HL-60/S4 (cell line): Measurements from ENCODE around the gene COL6A5.
"Not testable (repeated sequence)": the region's sequence is repeated elsewhere in the genome, so short reads cannot be mapped to it uniquely, and the experiment has no call there.

Experiments used
- in situ Hi-C: fragments of 300-500 bp; cut with MboI; formaldehyde crosslinking; loops from 2 replicates; pipeline ENCODE4 v1.14.3; 2022; ENCODE audit warnings: low sequenced_read_pairs

Gene COL6A5

DNA sequence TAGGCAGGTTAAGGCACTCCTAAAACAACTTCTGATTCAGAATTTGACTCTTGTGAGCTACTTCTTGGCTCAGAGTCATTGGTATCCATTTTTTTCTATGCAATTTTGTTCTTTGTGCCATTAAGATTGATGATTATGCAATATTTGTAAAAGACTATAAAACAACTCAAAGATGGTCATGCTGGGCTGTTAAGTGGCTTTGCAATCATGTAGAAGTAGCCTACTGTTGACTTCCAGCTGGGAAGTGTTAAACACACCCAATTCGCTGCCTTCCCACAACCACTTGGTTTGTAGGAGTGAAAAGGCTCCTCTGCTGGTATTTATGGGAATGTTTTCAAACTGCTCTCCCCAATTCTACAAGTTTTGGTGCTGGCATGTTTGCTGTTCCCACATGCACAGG, 96.8 kb downstream of the COL6A5 start:
- in situ Hi-C loops: no loop called here

- in situ Hi-C loops: not testable (repeated sequence)
Observed at GRCh38 chr3:130446840-130447239, 101.4 kb downstream of the COL6A5 start.

DNA sequence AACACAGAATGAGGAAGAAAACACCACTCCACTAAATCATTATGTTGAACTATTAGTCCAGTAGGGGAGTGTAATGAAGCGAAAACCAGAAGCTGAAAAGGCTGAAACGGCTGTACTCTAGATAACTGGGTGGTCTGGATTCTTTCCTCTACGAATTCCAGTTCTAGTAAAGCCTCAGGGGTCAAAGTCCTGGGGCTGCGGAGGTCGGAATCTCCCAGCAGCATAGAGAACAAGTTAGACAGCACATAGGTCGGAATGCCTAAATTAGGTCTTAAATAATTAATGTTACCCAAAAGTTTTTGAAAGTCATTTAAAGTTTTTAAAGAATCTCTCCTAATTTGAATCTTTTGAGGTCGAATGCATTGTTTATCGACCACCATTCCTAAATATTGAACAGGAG, 102.7 kb downstream of the COL6A5 start:
- in situ Hi-C loops: not testable (repeated sequence)

DNA sequence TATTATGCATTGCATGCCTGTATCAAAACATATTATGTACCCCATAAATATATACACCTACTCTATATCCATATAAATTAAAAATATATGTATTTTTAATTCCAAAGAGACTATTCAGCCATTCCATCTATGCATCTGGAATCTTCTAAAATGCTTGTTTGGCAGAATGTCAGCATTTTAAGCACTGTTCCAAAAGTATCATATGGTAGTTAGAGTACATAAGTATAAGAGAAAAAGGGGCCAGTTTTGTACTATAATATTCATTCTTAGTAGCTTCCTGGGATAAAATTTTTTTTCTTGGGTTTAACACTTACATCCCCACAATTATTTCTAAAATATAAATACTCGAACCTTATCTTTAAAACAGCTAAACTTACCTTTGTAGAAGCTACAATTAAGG, 111.1 kb downstream of the COL6A5 start:
- in situ Hi-C loops: no loop called here

- in situ Hi-C loops: no loop called here
Observed at GRCh38 chr3:130457671-130458070, 112.2 kb downstream of the COL6A5 start.

GRCh38 chr3:130459944-130460343, 114.5 kb downstream of the COL6A5 start:
- in situ Hi-C loops: no loop called here

GRCh38 chr3:130462089-130462488, 116.6 kb downstream of the COL6A5 start:
- in situ Hi-C loops: no loop called here

DNA sequence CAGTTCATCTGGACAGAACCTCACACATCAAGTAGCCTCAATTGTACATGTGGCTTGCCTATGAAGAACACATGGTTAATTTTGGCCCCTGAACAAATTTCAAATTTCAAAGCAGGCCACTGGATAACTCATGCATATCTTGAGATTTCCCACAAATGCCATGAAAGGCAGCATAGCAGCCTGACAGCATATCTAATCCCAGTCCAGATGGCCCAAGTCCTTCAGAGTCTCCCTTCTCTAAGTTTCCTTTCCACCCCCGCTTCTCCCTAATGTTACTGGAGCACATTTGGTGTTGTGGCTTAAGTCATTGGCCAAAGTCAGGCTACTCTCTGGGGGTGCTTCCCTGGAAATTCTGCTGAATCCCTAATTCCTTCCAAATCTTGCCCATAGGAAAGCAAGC, 117.7 kb downstream of the COL6A5 start:
- in situ Hi-C loops: no loop called here

DNA sequence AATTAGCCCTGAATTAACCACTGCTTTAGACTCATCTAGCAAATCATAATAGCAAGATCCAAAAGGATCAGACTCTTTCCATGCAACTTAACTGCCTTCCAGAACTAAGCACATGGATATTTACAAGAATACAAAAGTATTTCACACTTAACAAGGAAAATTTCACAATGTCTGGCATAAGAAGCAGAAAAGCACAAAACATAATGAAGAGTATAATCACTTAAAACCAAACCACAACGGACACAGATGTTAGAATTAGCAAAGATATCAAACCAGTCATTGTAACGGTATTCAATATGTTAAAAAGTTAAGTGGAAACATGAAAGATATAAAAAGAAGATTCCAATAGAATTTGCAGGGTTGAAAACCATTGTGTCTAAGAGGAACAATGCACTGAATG, 120.0 kb downstream of the COL6A5 start:
- in situ Hi-C loops: no loop called here

- in situ Hi-C loops: no loop called here
Observed at GRCh38 chr3:130468311-130468710, 122.8 kb downstream of the COL6A5 start.

DNA sequence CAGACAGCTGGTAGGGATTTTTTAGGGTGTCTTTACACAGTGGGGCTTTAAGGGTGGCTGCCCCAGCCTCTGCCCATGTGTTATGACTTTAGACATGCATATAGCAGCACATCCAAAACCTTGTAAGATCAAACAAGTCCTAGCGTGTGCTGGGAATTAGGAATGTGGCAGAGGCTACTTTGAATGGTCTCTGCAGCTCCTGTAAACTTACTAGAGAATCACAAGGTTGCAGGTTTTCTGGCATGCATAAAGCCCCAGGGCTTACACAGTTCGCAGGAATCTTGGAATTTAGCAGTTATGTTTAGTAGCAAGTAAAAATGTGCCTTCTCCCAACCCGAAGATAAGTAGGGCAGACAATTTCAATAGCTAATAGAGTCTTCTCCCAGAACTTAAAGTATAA, 124.7 kb downstream of the COL6A5 start:
- in situ Hi-C loops: no loop called here

DNA sequence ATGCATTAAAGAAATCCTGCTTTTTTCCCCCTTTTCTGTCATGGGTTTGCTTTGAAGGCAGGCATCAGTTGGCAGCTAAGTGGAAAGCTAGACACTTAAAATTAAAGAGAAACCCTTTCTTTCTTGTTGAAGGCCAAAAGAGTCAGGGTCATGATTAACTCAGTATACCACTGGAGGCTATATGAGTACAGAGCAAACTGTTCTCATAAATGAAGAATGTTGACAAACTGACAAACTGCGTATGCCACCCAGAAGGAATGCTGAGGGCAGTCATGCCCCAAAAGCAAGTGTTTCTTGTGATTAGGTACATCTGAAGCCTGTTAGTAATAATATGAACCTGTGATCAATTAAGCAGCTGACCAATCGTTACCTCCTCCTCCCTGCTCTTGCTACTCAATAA, 127.9 kb downstream of the COL6A5 start:
- in situ Hi-C loops: no loop called here

- in situ Hi-C loops: no loop called here
Observed at GRCh38 chr3:130480736-130481135, 135.3 kb downstream of the COL6A5 start.

DNA sequence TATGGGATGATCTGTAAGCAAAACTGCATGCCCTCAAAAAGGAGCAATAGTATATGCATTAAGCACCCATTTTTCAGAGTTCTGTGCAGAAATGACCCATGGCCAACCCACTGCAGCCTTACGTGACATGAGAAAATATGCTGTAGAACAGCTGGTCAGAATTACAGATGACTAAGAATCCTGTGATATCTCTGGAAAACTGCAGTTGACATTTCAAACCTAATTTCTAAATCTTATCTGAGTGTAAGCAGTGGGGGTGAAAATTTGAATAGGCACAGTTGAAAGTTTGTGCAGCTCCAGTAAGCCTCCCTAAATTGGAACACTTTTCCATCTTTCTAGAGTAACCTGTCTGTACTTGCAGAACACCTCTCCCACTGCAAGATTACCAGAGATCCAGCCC, 142.8 kb downstream of the COL6A5 start:
- in situ Hi-C loops: no loop called here

GRCh38 chr3:130488769-130489450, 143.4 kb downstream of the COL6A5 start:
- in situ Hi-C loops: no loop called here

- in situ Hi-C loops: no loop called here
Observed at GRCh38 chr3:130490241-130490640, 144.8 kb downstream of the COL6A5 start.

- in situ Hi-C loops: no loop called here
Observed at GRCh38 chr3:130491431-130491830, 146.0 kb downstream of the COL6A5 start.

- in situ Hi-C loops: no loop called here
Observed at GRCh38 chr3:130504701-130505100, 159.2 kb downstream of the COL6A5 start.

DNA sequence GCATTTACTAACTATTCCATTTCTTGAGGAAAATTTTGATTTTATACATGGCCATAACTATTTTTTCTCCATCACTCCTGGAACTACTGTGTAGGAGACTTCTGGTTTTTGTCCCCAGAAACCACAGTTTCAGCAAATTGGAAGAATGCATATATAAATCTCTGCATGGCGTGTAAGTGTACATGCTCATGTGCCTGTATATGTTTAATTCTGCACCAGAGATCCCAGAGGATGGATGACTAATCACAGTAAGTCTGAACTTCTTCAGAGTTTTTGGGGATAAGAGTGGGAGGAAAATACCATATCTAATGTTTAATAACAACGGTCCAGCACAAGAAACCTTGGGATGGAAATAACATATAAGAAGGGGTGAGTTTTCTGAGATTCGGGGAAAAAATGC, 160.6 kb downstream of the COL6A5 start:
- in situ Hi-C loops: no loop called here

DNA sequence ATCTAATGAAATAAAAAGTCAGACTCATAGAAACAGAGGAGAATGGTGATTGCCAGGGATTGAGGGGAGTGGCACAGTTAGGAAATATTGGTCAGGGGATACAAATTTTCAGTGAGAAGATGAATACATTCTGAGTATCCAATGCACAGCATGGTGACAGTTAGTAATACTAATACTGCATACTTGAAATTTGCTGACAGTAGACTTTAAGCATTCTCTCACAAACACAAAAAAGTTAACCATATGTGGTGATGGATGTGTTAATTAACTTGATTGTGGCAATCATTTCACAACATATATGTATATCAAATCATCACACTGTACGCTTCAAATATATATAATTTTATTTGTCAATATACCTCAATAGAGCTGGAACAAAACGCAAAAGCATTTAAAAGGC, 162.3 kb downstream of the COL6A5 start:
- in situ Hi-C loops: no loop called here

DNA sequence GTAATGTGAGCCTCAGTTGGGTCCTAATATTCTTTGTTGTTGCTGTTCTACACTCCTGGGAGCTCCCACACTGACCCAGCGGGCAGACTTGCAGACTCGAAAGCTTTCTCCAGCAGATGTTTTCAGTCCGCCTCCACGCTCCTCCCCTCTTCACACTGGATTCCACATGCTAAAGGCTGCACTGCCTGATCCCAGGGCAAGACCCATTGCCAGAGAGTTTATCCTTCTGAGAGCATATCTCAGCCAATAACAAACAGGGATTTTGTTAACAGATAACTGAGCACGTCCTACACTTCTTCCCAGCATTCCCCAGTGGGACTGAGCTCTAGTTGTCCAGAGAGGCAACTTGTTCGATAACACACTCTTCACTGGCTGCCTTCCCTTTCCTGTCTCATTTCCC, 163.5 kb downstream of the COL6A5 start:
- in situ Hi-C loops: no loop called here

- in situ Hi-C loops: no loop called here
Observed at GRCh38 chr3:130514681-130515080, 169.2 kb downstream of the COL6A5 start.

DNA sequence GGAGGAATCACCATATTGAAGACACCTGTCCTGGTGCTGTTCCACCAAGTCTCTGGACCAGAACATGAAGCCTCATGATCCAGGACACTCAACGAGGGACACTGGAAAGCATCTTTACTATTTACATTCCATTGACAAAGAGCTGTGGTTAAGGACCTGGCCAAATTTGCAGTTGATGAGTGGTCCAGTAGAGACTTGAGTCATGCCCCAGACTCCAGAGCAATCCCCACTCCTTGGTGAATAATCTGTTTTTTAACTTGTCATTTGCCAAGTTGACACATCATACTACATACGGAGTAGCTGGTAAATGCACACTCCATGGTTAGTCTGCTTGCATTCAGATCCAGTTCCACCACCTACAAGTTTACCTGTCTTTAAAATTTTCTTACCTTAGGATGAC, 170.3 kb downstream of the COL6A5 start:
- in situ Hi-C loops: no loop called here
